GM12801 (cell line): Measurements from ENCODE around the gene SLC22A25.

Experiments
- TF ChIP-seq, protein P1 (sequence below): IDR thresholded peaks from one replicate; pipeline ENCODE4 v1.5.1; 2011; ENCODE audit warnings: control low read depth; ENCODE audit not compliant: insufficient read length; ENCODE audit errors: extremely low read depth

Gene SLC22A25

DNA sequence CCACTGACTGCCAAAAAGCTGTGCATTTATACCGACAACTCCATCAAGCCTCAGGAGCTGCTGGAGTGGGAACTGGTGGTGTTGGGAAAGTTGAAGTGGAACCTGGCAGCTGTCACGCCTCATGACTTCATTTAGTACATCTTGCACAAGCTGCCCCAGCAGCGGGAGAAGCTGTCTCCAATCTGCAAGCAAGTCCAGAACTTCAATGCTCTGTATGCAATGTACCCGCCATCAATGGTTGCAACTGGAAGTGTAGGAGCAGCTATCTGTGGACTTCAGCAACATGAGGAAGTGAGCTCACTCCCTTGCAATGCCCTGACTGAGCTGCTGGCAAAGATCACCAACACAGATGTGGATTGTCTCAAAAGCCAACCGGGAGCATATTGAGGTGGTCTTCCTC lies at the start of gene SLC22A25:
SLC22A25 (minus strand) TSS at position 67 of the 400 bp plus-strand sequence. CDS start 13,947 bp downstream, outside the sequence.
- TF ChIP-seq, protein P1, sequence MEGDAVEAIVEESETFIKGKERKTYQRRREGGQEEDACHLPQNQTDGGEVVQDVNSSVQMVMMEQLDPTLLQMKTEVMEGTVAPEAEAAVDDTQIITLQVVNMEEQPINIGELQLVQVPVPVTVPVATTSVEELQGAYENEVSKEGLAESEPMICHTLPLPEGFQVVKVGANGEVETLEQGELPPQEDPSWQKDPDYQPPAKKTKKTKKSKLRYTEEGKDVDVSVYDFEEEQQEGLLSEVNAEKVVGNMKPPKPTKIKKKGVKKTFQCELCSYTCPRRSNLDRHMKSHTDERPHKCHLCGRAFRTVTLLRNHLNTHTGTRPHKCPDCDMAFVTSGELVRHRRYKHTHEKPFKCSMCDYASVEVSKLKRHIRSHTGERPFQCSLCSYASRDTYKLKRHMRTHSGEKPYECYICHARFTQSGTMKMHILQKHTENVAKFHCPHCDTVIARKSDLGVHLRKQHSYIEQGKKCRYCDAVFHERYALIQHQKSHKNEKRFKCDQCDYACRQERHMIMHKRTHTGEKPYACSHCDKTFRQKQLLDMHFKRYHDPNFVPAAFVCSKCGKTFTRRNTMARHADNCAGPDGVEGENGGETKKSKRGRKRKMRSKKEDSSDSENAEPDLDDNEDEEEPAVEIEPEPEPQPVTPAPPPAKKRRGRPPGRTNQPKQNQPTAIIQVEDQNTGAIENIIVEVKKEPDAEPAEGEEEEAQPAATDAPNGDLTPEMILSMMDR, result no peak

DNA sequence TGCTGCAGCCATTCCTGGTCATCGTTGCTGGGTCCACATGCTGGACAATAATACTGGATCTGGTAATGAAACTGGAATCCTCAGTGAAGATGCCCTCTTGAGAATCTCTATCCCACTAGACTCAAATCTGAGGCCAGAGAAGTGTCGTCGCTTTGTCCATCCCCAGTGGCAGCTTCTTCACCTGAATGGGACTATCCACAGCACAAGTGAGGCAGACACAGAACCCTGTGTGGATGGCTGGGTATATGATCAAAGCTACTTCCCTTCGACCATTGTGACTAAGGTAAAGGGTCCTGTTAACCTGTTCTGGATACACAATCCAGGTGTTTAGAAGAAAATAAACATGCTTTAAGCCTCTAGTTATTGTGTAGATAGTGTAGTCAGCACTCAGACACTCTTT lies 46.9 kb upstream of the SLC22A25 start:
- TF ChIP-seq, protein P1, result no peak

DNA sequence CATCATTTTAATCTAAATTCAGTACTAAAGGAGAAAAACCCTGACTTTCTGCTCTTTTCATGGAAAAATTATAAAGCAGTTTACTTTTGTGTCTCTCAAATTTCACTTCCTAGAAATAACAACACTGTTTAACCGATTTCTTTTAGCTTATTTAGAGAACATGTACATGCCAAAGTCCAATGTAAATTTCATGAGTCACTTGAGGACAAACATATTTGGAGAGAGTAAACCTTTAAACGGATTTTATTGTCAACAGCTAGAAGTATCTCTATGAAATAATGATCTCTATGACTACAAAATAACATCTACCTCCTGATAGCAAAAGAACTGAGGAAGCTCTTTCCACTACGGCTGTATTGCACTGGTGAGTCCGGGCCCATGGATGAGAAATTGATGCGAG lies 46.3 kb upstream of the SLC22A25 start:
- TF ChIP-seq, protein P1, result no peak

DNA sequence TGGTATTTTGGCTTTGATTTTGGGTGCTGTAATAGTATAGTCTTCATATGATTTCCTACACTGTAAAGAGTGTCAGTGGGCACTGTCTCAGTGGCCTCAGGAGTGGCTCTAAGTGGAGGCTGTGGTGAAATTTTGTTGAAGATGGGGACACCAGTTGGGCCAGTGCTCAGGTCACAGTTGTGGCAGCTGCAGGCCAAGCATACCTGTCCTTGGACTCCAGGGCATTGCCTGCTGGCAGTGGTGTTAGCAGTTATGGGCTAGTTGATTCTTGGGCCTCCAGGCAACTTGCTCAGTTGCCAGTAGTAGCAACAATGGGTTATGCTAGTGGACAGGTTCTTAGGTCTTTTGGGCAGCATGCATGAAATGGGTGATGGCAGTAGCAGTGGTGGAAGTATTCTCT lies 39.2 kb upstream of the SLC22A25 start:
- TF ChIP-seq, protein P1, result no peak

DNA sequence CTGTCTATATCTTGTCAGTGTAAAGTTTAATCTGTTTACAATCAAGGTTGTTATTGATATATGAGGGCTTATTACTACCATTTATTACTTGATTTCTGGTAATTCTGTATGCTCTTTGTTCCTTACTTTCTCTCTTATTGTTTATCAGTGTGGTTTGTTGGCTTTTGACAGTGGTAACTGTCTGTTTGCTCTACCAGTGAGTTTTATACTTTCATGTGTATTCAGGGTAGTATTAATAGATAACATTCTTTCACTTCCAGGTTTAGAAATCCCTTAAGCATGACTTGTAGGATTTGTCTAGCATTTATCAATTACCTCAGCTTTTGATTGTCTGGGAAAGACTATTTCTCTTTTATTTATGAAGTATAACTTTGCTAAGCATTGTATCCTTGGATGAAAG lies 37.5 kb upstream of the SLC22A25 start:
- TF ChIP-seq, protein P1, result no peak

DNA sequence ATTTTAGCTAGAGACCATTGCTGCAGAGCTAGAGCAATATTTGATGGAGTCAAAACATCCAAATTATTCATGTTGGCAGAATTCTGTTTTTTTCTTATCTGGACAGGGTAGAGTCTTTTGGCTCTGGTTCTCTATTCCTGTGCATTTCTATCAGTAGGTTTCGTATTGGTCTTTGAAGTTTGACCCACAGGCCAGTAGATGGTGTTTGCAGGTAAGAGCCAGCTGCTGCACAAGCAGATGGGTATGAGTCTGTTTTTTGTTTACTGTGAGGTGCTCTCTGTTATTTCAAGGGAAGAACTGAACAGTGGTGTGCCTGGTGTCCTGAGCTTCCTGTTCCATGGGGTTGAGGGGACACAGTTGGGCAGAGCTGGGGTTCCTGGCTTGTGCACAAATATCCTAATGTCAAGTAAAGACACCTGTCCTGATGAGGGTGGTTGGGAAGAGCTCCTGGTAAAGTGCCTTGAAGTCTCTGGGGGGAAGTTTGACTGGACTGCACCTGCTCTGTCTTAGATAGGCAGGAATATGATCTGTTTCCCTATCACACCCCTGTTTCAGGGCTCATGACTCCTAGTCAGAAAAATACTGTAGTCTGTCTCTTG lies 34.0 kb upstream of the SLC22A25 start:
- TF ChIP-seq, protein P1, result no peak

DNA sequence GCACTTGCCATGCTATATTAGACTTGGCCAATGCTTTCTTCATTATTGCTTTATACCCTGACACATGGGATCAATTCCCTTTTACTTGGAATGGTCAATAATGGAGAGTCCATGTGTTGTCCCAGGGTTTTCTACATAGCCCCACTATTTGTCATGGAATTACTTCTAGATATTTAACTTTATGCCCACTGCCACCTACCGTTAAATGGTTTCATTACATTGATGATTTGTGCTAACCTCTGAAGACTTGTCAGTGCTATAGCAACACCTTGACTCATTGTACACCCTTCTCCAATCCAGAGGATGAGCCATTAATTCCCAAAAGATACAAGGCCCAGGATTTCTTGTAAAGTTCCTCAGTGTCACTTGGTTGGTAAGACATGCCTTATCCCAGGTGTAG lies 31.4 kb upstream of the SLC22A25 start:
- TF ChIP-seq, protein P1, result no peak
